Measurements from ENCODE around the gene TRHDE. TPM values are rescaled to one million over a fixed set of nuclear protein-coding genes. Genes with fewer than 3 reads are reported as not detected.

The TRHDE gene
- total RNA-seq, 1 donor from 2014 or later, result 12.5 TPM

DNA sequence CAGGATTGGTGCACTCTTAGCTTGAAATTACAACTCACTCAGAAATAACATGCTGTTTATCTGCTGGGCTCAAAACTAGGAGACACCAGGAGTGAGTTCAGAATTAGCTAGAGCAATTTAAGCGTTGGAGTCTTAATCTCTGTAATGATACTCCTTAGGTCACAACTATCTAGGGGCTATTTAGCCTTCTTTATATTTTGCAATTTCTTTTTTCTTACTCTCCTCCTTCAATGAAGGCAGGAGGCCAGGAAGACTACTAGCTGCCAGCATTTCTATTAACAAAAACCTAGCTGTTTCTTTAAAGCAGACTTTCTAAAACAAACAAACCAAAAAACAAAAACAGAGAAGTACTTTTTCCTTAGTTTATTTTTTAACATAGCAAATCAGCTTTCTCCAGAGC, 226.2 kb downstream of the TRHDE start:
- Histone ChIP-seq H3K4me3 (no peak overlapping the region), H3K27ac (no peak overlapping the region), H3K27me3 (ENCODE audit: low read depth) (no peaks in the 10 kb centered on the region), H3K36me3 (no peaks in the 10 kb centered on the region), H3K9me3 (no peaks in the 10 kb centered on the region), H3K4me1 (no peaks in the 10 kb centered on the region)
- intact Hi-C loops (cut with DNase I), result no loop called here
- DNase-seq, result no peak
- TF ChIP-seq, protein P1, sequence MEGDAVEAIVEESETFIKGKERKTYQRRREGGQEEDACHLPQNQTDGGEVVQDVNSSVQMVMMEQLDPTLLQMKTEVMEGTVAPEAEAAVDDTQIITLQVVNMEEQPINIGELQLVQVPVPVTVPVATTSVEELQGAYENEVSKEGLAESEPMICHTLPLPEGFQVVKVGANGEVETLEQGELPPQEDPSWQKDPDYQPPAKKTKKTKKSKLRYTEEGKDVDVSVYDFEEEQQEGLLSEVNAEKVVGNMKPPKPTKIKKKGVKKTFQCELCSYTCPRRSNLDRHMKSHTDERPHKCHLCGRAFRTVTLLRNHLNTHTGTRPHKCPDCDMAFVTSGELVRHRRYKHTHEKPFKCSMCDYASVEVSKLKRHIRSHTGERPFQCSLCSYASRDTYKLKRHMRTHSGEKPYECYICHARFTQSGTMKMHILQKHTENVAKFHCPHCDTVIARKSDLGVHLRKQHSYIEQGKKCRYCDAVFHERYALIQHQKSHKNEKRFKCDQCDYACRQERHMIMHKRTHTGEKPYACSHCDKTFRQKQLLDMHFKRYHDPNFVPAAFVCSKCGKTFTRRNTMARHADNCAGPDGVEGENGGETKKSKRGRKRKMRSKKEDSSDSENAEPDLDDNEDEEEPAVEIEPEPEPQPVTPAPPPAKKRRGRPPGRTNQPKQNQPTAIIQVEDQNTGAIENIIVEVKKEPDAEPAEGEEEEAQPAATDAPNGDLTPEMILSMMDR (IDR thresholded peaks at IDR 0.05), result no peak
- no peak for ATAC-seq

DNA sequence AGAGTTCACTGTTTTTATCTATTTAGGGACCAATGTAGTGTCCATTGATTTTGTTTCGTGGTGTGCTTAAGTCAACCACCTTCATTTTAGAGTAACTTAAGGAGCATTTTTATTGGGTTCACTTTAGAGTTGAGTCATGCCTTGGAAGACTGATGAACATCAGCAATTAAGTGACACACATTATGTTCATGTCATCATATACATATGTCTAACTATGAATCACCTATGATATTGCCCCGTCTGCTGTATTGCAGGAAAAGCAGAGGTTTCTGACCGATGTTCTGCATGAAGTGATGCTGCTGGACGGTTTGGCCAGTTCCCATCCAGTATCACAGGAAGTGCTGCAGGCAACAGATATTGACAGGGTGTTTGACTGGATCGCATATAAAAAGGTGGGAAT, 227.1 kb downstream of the TRHDE start:
- no peak for ATAC-seq
- TF ChIP-seq, protein P1 (IDR thresholded peaks at IDR 0.05), result no peak
- Histone ChIP-seq H3K9me3 (no peaks in the 10 kb centered on the region), H3K4me3 (no peak overlapping the region), H3K4me1 (no peaks in the 10 kb centered on the region), H3K27ac (no peak overlapping the region), H3K36me3 (no peaks in the 10 kb centered on the region), H3K27me3 (ENCODE audit: low read depth) (no peaks in the 10 kb centered on the region)
- DNase-seq, result no peak
- intact Hi-C loops (cut with DNase I), result no loop called here

DNA sequence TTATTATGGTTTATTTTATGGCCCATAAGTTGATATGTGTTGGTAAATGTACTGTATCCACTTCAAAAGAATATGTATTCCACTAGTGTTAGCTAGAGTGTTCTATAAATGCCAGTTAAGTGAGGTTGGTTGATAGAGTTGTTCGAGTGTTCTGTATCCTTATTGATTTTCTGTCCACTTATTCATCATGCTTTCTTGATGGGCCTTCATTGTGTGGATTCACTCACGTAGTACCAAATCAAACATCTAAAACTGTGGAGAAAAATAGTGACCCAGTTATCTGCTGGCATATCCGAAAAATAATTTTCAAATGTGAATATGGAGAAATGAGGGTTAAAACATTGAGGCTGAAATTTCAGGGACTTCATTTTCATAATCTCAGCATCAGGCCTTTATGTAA, 230.4 kb downstream of the TRHDE start:
- no peaks in the 10 kb centered on the region for H3K9me3 ChIP-seq
- intact Hi-C loops (cut with DNase I), result no loop called here
- TF ChIP-seq, protein P1 (IDR thresholded peaks at IDR 0.05), result no peak
- H3K4me3 ChIP-seq, result no peak overlapping the region
- no peak overlapping the region for H3K27ac ChIP-seq
- H3K4me1 ChIP-seq, result no peaks in the 10 kb centered on the region
- DNase-seq (no peak), ATAC-seq (no peak)
- no peaks in the 10 kb centered on the region for H3K27me3 ChIP-seq (ENCODE audit: low read depth)
- no peaks in the 10 kb centered on the region for H3K36me3 ChIP-seq

DNA sequence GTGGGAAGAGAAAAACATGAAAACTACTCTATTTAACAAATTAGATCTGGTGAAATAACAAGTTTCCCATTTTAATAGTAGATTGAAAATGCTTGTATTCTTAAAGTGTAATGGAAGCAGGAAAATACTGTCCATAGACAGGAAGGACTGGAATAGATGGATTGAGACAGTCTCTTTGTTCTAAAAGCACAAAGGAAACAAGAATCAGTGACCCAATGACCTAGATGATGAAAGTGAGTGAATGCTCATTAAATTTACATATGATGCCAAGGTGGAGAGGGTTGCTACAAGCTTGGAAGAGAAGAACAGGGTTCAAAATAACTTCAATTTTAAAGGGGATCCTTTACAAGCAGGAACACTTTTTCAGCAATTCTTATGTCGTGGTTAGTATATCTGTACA, 233.1 kb downstream of the TRHDE start:
- DNase-seq (no peak), ATAC-seq (no peak)
- Histone ChIP-seq H3K4me1 (no peaks in the 10 kb centered on the region), H3K4me3 (no peak overlapping the region), H3K27ac (no peak overlapping the region), H3K27me3 (ENCODE audit: low read depth) (no peaks in the 10 kb centered on the region), H3K9me3 (no peaks in the 10 kb centered on the region), H3K36me3 (no peaks in the 10 kb centered on the region)
- TF ChIP-seq, protein P1 (IDR thresholded peaks at IDR 0.05), result no peak
- intact Hi-C loops (cut with DNase I), result no loop called here

DNA sequence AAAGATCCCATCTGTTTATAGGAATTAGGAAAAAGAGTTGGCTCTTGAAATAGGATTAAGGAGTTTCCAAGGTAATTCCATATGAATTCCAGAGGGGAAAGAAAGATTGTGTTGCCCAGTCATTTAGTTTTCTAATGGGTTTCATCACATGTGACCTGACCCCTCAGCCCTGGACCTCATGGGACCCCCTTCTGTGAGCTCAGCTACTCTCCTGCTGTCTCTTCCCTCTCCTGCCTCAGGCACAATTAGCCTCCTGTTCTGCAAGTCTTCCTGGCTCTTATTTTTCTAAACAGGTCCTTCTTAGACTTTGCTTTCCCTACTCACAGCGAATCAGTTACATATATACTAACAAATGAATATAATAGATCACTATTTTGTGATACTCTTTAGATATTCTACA, 237.7 kb downstream of the TRHDE start:
- DNase-seq, result no peak
- intact Hi-C loops (cut with DNase I), result no loop called here

More for the DNA sequence above, 237.7 kb downstream of the TRHDE start:
- Histone ChIP-seq H3K27me3 (ENCODE audit: low read depth) (no peaks in the 10 kb centered on the region), H3K9me3 (no peaks in the 10 kb centered on the region), H3K27ac (no peak overlapping the region), H3K4me3 (no peak overlapping the region), H3K4me1 (no peaks in the 10 kb centered on the region), H3K36me3 (no peaks in the 10 kb centered on the region)
- ATAC-seq, result no peak
- TF ChIP-seq, protein P1 (IDR thresholded peaks at IDR 0.05), result no peak

Data from lower lobe of right lung (tissue), 2 donors.